ENCODE data around the gene AMBRA1. TPM values are rescaled to one million over a fixed set of nuclear protein-coding genes. Genes with fewer than 3 reads are reported as not detected.
"Not testable (repeated sequence)": the region's sequence is repeated elsewhere in the genome, so short reads cannot be mapped to it uniquely, and the experiment has no call there.

Gene AMBRA1
- polyA plus RNA-seq, 3 donors, result 26.6 to 27.4 (median 27.1) TPM

GRCh38 chr11:46383404-46383758, 210.4 kb downstream of the AMBRA1 start:
- no peak for DNase-seq

GRCh38 chr11:46382646-46383403, 211.0 kb downstream of the AMBRA1 start:
- no peak for DNase-seq

GRCh38 chr11:46381819-46382645, 211.8 kb downstream of the AMBRA1 start:
- DNase-seq, result no peak

- no peak for DNase-seq
These were observed 212.6 kb downstream of the AMBRA1 start, which contains the start of gene MDK for GRCh38 chr11:46381048-46381818. Gene MDK, plus strand, starts transcription at chr11:46381669. Its CDS starts 389 bp downstream, at chr11:46382058.

- DNase-seq, result no peak
These were observed 213.3 kb downstream of the AMBRA1 start for GRCh38 chr11:46380340-46381047.

- peak; percentile 83 for DNase-seq
These were observed 214.1 kb downstream of the AMBRA1 start for GRCh38 chr11:46379482-46380293.

DNA sequence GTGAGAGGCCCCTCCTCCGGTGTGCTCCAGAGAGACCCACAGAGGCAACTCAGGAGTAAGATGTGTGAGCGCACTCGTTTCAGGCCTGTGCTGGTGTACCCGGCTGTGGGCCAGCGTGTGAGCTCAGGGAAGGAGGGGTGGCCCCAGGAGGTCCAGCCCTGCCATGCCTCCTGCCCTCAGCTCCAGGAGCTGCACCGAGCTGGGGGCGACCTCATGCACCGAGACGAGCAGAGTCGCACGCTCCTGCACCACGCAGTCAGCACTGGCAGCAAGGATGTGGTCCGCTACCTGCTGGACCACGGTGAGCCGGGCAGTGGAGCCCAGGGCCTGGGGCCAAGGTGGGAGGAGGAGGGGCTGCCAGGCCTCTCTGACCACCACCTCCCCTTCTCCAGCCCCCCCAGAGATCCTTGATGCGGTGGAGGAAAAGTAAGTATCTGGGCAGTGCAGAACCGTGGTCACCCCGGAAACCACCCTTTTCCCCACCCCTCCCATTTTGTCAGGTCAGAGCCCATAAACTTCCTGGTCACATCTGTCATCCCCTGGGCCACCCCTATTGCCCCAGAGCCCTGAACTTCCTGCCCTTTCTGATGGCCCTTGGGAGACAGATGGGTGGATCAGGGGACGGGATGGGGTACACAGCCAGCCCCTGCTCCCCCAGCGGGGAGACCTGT, 214.9 kb downstream of the AMBRA1 start:
- no peak for DNase-seq

DNA sequence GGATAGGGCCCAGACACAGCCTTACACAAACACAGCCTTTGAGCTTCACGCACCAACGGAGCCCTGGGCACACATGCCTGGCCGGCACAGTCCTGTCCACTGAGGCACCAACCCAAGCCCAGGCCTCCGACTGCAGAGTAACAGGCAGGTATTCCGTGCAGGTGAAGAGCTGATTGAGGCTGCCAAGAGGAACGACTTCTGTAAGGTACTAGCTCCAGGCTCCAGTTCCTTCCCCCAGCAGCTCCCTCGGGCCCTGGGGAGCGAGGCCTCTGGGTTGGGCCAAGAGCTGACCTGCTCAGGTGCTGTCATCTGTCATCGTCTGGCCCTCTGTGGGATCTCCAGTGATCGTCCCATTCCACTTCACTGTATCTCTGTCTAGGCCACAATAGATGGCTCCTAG, 215.5 kb downstream of the AMBRA1 start:
- DNase-seq, result no peak

- DNase-seq, result no peak
These were observed 216.0 kb downstream of the AMBRA1 start for GRCh38 chr11:46377831-46378230.

DNA sequence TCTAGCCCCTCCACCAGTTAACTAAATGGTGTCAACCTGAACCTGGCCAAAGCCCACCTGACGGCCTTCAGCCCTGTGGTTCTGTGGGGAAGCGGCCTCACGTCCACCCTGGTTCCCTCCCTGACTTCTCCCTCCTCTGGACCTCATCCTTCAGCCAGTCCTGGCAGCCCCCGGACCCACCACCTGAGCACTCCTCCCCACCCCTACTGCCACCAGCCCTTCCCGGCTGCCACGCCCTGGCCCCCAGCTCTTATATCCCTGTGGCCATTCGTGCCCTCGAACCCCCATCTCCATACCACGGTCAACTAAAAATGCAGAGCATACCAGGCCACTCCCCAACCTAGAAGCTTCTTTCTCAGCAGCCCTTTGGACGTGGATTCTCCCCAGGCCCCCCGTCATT, 216.5 kb downstream of the AMBRA1 start:
- no peak for DNase-seq

DNA sequence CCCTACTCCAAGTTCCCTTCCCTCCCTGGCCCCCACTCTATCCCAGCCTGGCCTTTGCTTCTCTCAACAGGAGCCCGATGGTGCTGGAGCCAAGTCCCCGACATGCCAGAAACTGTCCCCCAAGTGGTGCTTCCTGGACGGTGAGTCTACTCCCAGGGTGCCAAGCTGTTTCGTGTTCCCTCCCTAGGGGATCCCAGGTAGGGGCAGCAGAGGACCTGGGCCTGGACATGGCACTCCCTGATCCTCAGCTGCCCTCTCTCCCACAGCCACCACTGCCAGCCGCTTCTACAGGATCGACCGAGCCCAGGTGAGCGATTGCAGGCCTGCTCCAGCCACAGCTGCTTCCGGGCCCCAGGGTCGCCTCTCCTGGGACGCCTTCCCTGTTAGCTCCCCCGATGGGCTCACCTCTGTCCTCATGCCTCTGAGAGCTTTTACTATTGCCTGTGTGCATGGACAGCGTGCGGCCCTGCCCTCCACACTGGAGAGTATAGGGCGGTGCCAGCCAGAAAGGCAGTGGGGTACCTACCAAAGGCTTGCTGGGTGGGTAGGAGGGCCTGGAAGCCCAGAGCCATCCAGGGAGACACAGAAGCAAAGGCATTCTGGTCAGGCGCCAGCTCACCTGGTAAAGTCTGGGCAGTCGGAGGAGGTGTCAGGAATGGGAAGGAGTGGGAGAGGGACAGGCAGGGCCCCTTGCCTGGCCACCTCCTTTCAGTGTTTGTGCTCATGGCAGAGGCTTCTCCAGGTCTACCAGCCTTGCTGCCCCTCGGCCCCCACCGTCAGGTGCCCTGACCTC, 217.4 kb downstream of the AMBRA1 start:
- no peak for DNase-seq

GRCh38 chr11:46375392-46376101, 218.3 kb downstream of the AMBRA1 start:
- DNase-seq, result no peak

- no peak for DNase-seq
These were observed 219.0 kb downstream of the AMBRA1 start for GRCh38 chr11:46374815-46375214.

DNA sequence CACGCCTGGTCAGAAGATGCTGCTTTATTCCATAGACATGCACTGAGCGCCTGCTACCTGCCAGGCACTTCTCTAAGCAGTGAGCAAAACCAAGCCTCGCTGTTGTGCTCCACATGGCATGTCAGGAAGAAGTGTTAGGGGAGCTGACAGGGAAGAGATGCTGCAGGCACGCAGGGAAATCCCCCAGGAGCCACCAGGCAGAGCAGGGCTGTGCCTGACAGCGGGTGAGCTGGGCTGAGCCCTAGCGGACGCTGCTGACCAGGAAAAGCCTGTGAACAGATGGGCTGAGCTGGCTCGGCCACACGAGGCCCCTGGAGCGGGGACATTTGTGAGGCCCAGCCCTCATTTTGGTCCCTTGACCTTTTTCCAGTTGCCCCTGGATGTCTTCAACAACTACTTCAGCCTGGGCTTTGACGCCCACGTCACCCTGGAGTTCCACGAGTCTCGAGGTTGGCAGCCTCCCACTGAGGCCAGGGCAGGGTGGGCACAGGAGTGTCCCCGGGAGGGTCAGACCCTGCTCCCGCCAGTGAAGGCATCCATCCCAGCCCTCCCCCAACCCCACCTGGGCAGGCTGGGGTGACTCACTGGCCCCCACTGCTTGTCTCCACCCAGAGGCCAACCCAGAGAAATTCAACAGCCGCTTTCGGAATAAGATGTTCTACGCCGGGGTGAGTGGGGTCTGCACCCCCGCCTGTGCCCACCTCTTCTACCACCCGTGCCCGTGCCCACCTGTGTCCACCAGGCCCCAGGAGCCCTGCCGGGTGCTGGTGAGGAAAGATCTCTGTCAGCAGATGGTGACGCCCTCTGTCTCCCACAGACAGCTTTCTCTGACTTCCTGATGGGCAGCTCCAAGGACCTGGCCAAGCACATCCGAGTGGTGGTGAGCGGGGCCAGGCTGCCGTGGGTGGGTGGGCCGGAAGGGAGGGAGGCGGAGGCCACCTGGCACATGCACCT, 219.8 kb downstream of the AMBRA1 start:
- no peak for DNase-seq

- DNase-seq, result not testable (repeated sequence)
These were observed 221.3 kb downstream of the AMBRA1 start for GRCh38 chr11:46372501-46372900.

- no peak for DNase-seq
These were observed 221.7 kb downstream of the AMBRA1 start for GRCh38 chr11:46372086-46372485.

DNA sequence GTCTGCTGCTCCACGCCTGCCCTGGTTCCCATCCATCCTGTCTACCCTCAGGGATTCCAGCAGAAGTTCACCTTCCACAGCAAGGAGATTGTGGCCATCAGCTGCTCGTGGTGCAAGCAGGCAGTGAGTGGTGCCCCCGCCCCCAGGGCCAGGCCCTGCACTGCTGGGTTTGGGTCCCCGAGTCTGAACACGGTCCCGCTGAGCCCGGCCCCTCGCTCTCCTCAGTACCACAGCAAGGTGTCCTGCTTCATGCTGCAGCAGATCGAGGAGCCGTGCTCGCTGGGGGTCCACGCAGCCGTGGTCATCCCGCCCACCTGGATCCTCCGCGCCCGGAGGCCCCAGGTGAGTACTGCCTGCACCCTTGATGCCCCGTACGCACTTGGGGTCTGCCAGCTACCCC, 222.6 kb downstream of the AMBRA1 start:
- not testable (repeated sequence) for DNase-seq

Measured in renal pelvis (tissue), 4 donors.